GM21526 (cell line): ENCODE results near the gene GMPPB.

Source experiments
- ATAC-seq: cut with Tn5 transposase; IDR thresholded peaks from one replicate; pipeline ENCODE4 v1.9.1; 2021; ENCODE audit warnings: moderate library complexity; ENCODE audit not compliant: unreplicated experiment, low FRiP score

The GMPPB gene

DNA sequence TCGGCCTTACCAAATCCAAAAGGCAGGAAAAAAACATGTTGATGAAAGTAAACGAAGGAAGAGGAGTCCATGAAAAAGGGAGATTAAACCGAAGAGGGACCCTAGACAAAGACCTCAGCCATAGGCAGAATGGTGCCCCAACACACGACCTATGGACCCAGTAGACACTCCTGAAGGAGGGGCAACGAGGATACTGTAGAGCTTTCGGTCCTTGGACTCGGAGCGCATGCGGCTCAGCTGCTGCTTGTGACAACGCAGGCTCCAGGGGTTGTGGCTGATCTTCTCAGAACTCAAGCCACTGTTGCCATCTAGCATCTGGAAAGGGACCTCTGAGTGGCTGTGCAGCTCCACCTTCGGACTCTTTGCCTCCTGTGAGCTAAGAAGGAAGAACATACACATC is 8.8 kb upstream of the GMPPB start:
- ATAC-seq, result no peak

GRCh38 chr3:49729966-49730609 is 6.3 kb upstream of the GMPPB start:
- no peak for ATAC-seq

GRCh38 chr3:49727924-49728361 is 4.2 kb upstream of the GMPPB start:
- no peak for ATAC-seq

- ATAC-seq, result no peak
Measured at GRCh38 chr3:49727154-49727923, 3.6 kb upstream of the GMPPB start.

DNA sequence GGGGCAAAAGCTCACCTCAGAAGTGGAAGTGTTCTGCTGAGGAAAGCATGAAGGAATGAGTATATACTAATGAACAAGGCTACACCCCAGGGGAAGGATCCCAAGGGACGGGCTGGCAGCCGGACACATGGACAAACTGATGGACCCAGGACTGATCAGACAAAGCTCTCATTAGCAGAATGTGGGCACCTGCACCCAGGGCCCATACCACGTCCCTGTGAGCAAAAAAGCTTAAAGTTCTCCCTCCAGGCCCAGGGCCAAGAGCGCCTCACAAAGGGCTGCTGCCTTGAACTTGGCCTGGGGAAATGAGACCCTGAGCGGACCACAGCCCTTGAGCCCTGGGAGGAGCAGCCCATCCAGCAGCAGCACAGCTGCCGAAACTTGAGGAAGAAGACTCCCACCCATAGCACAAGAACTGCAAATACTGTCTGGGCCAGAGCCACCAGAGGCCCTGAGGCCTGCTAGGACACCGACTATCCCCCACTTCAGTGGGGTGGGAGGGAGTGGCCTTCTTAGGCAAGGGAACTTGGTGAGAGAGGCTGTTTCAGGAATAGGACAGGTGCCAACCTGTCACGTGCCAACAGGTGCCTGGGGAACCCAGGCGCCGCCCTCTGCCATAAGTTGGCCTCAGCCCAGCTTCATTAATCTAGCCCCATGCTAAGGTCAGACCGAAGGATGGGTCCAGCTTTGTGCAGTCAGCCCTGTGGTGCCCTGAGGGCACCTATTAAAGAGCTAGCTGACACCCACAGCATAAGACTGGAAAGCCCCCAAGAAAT is 2.3 kb upstream of the GMPPB start:
- ATAC-seq, result no peak

GRCh38 chr3:49724586-49724985 is 835 bp upstream of the GMPPB start:
- no peak for ATAC-seq

- no peak for ATAC-seq
Measured at GRCh38 chr3:49723296-49723627, 489 bp downstream of the GMPPB start.

GRCh38 chr3:49722896-49723295 is 855 bp downstream of the GMPPB start:
- no peak for ATAC-seq

DNA sequence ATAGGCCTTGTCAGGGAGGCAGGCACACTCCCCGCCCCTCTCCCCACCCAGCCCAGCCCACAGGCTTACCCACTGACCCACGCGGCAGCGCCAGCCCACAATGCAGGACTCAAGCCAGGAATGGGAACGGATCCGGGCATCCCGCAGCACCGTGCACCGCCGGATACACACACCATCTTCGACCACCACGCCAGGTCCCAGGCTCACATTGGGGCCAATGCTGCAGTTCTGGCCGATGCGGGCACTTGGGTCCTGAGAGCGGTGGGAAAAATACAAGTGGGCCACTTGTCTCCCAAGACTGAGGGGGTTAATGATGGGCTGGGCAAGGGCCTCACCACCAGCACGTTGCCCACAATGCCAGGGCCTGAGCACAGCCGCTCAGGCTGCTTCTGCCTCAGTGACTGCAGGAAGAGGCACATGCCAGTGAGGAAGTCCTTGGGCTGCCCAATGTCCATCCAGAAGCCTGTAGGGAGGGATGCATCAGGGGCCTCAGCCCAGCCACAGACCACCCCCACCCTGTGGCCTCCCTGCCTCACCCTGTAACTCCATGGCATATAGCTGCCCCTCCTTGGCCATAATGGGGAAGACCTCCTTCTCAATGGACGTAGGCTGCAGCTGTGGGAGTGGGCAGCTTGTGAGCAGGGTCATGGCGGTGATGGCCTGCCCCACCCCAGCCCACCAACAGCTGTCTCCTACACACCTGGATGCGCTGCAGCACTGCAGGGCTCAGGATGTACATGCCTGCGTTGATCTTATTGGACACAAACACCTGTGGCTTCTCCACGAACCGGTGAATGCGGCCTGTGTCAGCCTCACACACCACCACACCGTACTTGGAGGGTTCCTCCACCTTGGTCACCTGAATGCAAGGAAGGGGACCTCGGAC is 1.6 kb downstream of the GMPPB start:
- ATAC-seq, result no peak

DNA sequence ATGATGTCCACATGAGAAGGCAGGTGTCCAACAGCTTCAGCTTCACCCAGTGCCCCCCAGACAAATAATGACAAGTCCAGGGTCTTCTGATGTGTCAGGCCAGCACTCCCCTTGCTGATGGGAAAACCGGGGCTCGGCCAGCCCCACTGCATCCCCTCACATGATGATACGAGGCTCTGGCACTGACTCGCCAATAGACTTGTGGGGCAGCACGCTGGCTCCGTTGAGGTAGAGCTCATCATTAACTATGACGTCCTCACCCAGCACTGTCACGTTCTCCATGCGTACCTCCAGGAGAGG is 2.2 kb downstream of the GMPPB start:
- no peak for ATAC-seq

GRCh38 chr3:49720855-49721595 is 2.7 kb downstream of the GMPPB start:
- no peak for ATAC-seq

GRCh38 chr3:49719214-49719884 is 4.4 kb downstream of the GMPPB start, which contains the start of gene AMIGO3:
Gene AMIGO3 (minus strand): TSS chr3:49719684. CDS start chr3:49719465, 219 bp downstream.
- ATAC-seq, result peak; percentile 38

- no peak for ATAC-seq
Measured at GRCh38 chr3:49718858-49719213, 4.9 kb downstream of the GMPPB start.

- ATAC-seq, result no peak
Measured at GRCh38 chr3:49717959-49718857, 5.5 kb downstream of the GMPPB start.

DNA sequence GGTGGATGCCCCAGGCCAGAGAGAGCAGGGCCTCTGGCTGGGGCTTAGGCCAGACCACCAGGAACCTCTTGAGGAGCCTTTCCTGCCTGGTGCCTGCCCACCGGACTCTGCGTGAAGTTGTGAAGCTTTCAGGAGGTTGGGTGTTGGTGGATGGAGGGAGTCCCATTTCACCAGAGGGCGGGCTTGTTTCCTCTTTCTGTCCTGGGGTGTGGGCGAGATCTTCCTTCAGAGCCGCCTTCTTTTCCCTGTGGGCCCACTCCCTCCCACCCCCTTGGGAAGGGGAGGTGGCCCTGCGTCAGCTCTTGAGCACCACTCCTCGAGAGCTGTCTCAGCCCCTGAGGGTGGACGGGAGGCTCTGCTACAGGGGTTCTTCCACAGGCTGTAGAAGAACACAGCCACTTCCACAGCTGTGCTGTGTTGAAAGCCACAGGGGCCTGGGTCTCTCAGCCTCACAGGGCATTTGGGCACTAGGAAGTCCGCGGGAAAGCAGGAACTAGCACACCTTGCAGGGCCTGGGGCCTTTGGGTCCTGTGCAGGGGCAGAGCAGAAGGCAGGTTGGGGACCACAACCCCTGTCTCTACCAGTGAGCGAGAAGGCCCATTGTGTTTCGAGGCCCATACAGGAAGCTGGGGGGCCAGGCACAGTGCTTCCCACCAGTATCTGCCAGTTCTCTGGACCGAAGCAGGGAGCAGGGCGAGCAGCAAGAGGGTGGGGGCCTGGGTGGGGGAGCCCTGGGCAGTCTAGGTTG is 6.4 kb downstream of the GMPPB start:
- no peak for ATAC-seq

GRCh38 chr3:49716691-49717210 is 7.0 kb downstream of the GMPPB start:
- no peak for ATAC-seq

DNA sequence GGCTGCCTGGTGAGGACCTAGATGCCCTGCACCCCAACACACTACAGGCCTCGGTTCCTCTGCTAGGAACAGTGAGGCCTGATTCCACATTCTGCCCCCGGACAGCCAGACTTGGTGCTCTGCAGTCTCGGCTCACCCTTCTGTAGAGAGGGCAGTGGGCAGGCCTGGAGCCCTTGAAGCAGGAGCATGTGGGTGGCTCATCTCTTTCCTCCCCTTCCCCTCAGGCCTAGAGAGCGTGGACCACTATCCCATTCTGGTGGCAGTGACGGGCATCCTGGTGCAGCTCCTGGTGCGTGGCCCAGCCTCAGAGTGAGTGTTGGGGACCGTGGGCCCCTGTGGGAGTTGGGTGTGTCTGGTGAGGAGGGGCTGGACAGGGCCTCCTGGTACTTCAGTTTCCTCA is 7.6 kb downstream of the GMPPB start:
- no peak for ATAC-seq
